Osteoblast (primary cell): Measurements from ENCODE around the gene RHOC. TPM values are rescaled to one million over a fixed set of nuclear protein-coding genes. Genes with fewer than 3 reads are reported as not detected.
"Not testable (repeated sequence)": the region's sequence is repeated elsewhere in the genome, so short reads cannot be mapped to it uniquely, and the experiment has no call there.

Source experiments
- DNase-seq: peaks from one replicate; pipeline ENCODE4 v3.0.0; 2011; ENCODE audit warnings: low spot score, mixed read lengths; ENCODE audit not compliant: insufficient read length; ENCODE audit errors: missing footprints
- H2AFZ ChIP-seq: 2 replicates; pipeline ENCODE4 v1.6.0; 2011; ENCODE audit warnings: mild to moderate bottlenecking, low read length
- H3K27ac ChIP-seq: 2 replicates; pipeline ENCODE4 v1.5.1; 2011; ENCODE audit warnings: mild to moderate bottlenecking, low read depth, low read length, moderate library complexity
- H3K27me3 ChIP-seq: 2 replicates; pipeline ENCODE4 v1.6.0; 2012; ENCODE audit warnings: mild to moderate bottlenecking, control low read depth, inconsistent platforms, low read length, moderate library complexity; ENCODE audit not compliant: insufficient read depth
- H3K36me3 ChIP-seq: 2 replicates; pipeline ENCODE4 v1.5.1; 2011; ENCODE audit warnings: mild to moderate bottlenecking, low read length, control low read depth, moderate library complexity; ENCODE audit not compliant: insufficient read depth
- H3K4me1 ChIP-seq: 2 replicates; pipeline ENCODE4 v1.5.1; 2011; ENCODE audit warnings: mild to moderate bottlenecking, low read length, control low read depth, moderate library complexity; ENCODE audit not compliant: insufficient read depth
- H3K4me2 ChIP-seq: 2 replicates; pipeline ENCODE4 v1.6.0; 2011; ENCODE audit warnings: mild to moderate bottlenecking, low read length; ENCODE audit not compliant: insufficient read depth
- H3K4me3 ChIP-seq: fragments of 200-600 bp; sonication (generic); 3 replicates; pipeline ENCODE4 v1.5.1; 2012; ENCODE audit warnings: mild to moderate bottlenecking, low read length, inconsistent platforms; ENCODE audit not compliant: insufficient read depth
- H3K79me2 ChIP-seq: 2 replicates; pipeline ENCODE4 v1.6.0; 2012; ENCODE audit warnings: mild to moderate bottlenecking, low read length, control low read depth, inconsistent platforms; ENCODE audit not compliant: insufficient read depth
- H3K9me3 ChIP-seq: 2 replicates; pipeline ENCODE4 v1.5.1; 2011; ENCODE audit warnings: low read depth, low read length, control low read depth
- H4K20me1 ChIP-seq: 2 replicates; pipeline ENCODE4 v1.6.0; 2012; ENCODE audit warnings: mild to moderate bottlenecking, low read length, control low read depth; ENCODE audit not compliant: insufficient read depth
- CTCF ChIP-seq: IDR thresholded peaks from 2 replicates; pipeline ENCODE4 v1.5.1; 2011; ENCODE audit warnings: mild to moderate bottlenecking, low read depth, low read length, moderate library complexity; ENCODE audit errors: extremely low read depth
- total RNA-seq: library from RNA; depleted of rRNA; stranded (reverse); fragments of >200 nt; gene quantifications from 2 replicates; pipeline ENCODE4 v1.2.3, GENCODE V29; 2012

The RHOC gene
- total RNA-seq, 1 donor = 325 TPM

- Histone ChIP-seq H3K4me2 (no peak overlapping the region), H2AFZ (no peak overlapping the region), H3K9me3 (no peaks in the 10 kb centered on the region), H3K27ac (no peak overlapping the region), H3K27me3 (no peaks in the 10 kb centered on the region), H3K36me3 (no peaks in the 10 kb centered on the region), H3K79me2 (no peaks in the 10 kb centered on the region), H4K20me1 (no peaks in the 10 kb centered on the region), H3K4me3 (no peak overlapping the region), H3K4me1 (peaks cover 3% of the 10 kb centered on the region)
- no peak for DNase-seq
- TF ChIP-seq CTCF = no peak
Observed at GRCh38 chr1:112731451-112731850, 24.5 kb upstream of the RHOC start.

- no peaks in the 10 kb centered on the region for H3K27me3 ChIP-seq
- no peak for TF ChIP-seq CTCF
- no peak overlapping the region for H3K27ac ChIP-seq
- no peaks in the 10 kb centered on the region for H3K36me3 ChIP-seq
- DNase-seq = no peak
- H3K9me3 ChIP-seq = no peaks in the 10 kb centered on the region
- no peak overlapping the region for H3K4me2 ChIP-seq
- H2AFZ ChIP-seq = no peak overlapping the region
- H3K79me2 ChIP-seq = no peaks in the 10 kb centered on the region
- no peak overlapping the region for H3K4me3 ChIP-seq
- H3K4me1 ChIP-seq = no peaks in the 10 kb centered on the region
- H4K20me1 ChIP-seq = no peaks in the 10 kb centered on the region
Observed at GRCh38 chr1:112729909-112730308, 23.0 kb upstream of the RHOC start.

- not testable (repeated sequence) for H3K4me3 ChIP-seq, H3K4me2 ChIP-seq, DNase-seq, H3K79me2 ChIP-seq, H3K9me3 ChIP-seq, H3K27ac ChIP-seq, H3K36me3 ChIP-seq, H3K27me3 ChIP-seq, H4K20me1 ChIP-seq, H3K4me1 ChIP-seq, H2AFZ ChIP-seq
Observed at GRCh38 chr1:112729011-112729410, 22.1 kb upstream of the RHOC start.

- not testable (repeated sequence) for H3K27me3 ChIP-seq, H4K20me1 ChIP-seq, H3K36me3 ChIP-seq, DNase-seq, H3K9me3 ChIP-seq, H3K4me3 ChIP-seq, H3K27ac ChIP-seq, H3K79me2 ChIP-seq, H3K4me1 ChIP-seq, H3K4me2 ChIP-seq, H2AFZ ChIP-seq
Observed at GRCh38 chr1:112728306-112728971, 21.5 kb upstream of the RHOC start.

- Histone ChIP-seq H3K36me3 (no peaks in the 10 kb centered on the region), H3K4me3 (no peak overlapping the region), H3K4me2 (no peak overlapping the region), H2AFZ (no peak overlapping the region), H3K27ac (no peak overlapping the region), H3K4me1 (peaks cover 9% of the 10 kb centered on the region), H3K9me3 (no peaks in the 10 kb centered on the region), H3K79me2 (no peaks in the 10 kb centered on the region), H4K20me1 (no peaks in the 10 kb centered on the region), H3K27me3 (no peaks in the 10 kb centered on the region)
- peak; percentile 93 for DNase-seq
- TF ChIP-seq CTCF = peak; percentile 36
Observed at GRCh38 chr1:112727716-112728115, 20.8 kb upstream of the RHOC start.

GRCh38 chr1:112724240-112724639 lies 17.3 kb upstream of the RHOC start:
- H3K27me3 ChIP-seq, H4K20me1 ChIP-seq, H3K36me3 ChIP-seq, H3K4me2 ChIP-seq, H3K4me3 ChIP-seq, H3K79me2 ChIP-seq, H3K9me3 ChIP-seq, H3K27ac ChIP-seq, H2AFZ ChIP-seq, DNase-seq: not testable (repeated sequence)
- peaks cover 14% of the 10 kb centered on the region for H3K4me1 ChIP-seq
